ENCODE data around the gene ZFYVE9. TPM values are rescaled to one million over a fixed set of nuclear protein-coding genes. Genes with fewer than 3 reads are reported as not detected.
A peak's percentile ranks its signal among the peaks of the same experiment; 100 is the strongest.

The ZFYVE9 gene
- total and polyA plus RNA-seq, 9 of the 15 experiments (the other 6 are each of a cell fraction or from before 2014, with no cell fraction given), result 0.52 to 14.4 (median 8.9) TPM

GRCh38 chr1:52141513-52142219 is at the start of gene ZFYVE9 (continued):
- TF ChIP-seq ADNP (tag; IDR thresholded peaks at IDR 0.05), result peak; percentile 32; the same call in 1 of the 2 replicates
- no peak for TF ChIP-seq MCM2 (IDR thresholded peaks at IDR 0.05; ENCODE audit: low read depth)
- TF ChIP-seq HDAC1 (IDR thresholded peaks at IDR 0.05), result no peak
- 0 out of 2 replicates have a peak, but pooled peaks have one; percentile 21 for TF ChIP-seq KHSRP (IDR thresholded peaks at IDR 0.05)
- no peak for TF ChIP-seq ESRRB (CRISPR knock-in tag; IDR thresholded peaks at IDR 0.05; ENCODE audit: borderline replicate concordance)
- peak in 1 of 2 experiments; percentile 27; a peak in 1 of 4 replicates for TF ChIP-seq NRF1 (conservative IDR thresholded peaks at IDR 0.05 in 1 of 2, IDR thresholded peaks at IDR 0.05 in 1 of 2)
- TF ChIP-seq ZNF41 (CRISPR knock-in tag; conservative IDR thresholded peaks at IDR 0.05), result no peak
- no peak for TF ChIP-seq OTX1 (CRISPR knock-in tag; IDR thresholded peaks at IDR 0.05)
- no peak for TF ChIP-seq HMBOX1 (IDR thresholded peaks at IDR 0.05)
- no peak for TF ChIP-seq RREB1 (CRISPR knock-in tag; IDR thresholded peaks at IDR 0.05)
- TF ChIP-seq ZNF217 (CRISPR knock-in tag; IDR thresholded peaks at IDR 0.05), result no peak
- TF ChIP-seq PHF8 (IDR thresholded peaks at IDR 0.05; ENCODE audit: borderline replicate concordance, low read length), result no peak
- TF ChIP-seq CREB3 (tag; conservative IDR thresholded peaks at IDR 0.05; ENCODE audit: low read depth), result no peak
- no peak for TF ChIP-seq GATAD2A (IDR thresholded peaks at IDR 0.05)
- TF ChIP-seq ZNF347 (CRISPR knock-in tag; IDR thresholded peaks at IDR 0.05; ENCODE audit: low read depth), result no peak
- no peak for TF ChIP-seq ZNF395 (CRISPR knock-in tag; IDR thresholded peaks at IDR 0.05)
- no peak for TF ChIP-seq ZNF324 (CRISPR knock-in tag; IDR thresholded peaks at IDR 0.05)
- TF ChIP-seq CHD1 (IDR thresholded peaks at IDR 0.05; ENCODE audit: low read length), result no peak
- no peak for TF ChIP-seq XRCC3 (IDR thresholded peaks at IDR 0.05)

Data from K562 (cell line).